Neural cell (in vitro differentiated cells): ENCODE data around the gene TNFAIP8L1.

Experiments used
- EP300 ChIP-seq: fragments of 450-650 bp; conservative IDR thresholded peaks from 2 replicates; pipeline ENCODE4 v1.6.1; 2014; ENCODE audit warnings: antibody characterized with exemption, mild to moderate bottlenecking, moderate library complexity; ENCODE audit not compliant: poor library complexity, severe bottlenecking
- EZH2 ChIP-seq: fragments of 200-600, 300-800 bp; shearing (Covaris generic), sonication (generic); IDR thresholded peaks from 2 replicates; pipeline ENCODE4 v1.6.1; 2014; ENCODE audit warnings: antibody characterized with exemption, low read length, borderline replicate concordance, mild to moderate bottlenecking; ENCODE audit not compliant: insufficient read depth, poor library complexity, severe bottlenecking
- MXI1 ChIP-seq: fragments of 450-650 bp; conservative IDR thresholded peaks from 2 replicates; pipeline ENCODE4 v1.6.1; 2014; ENCODE audit warnings: antibody characterized with exemption, mild to moderate bottlenecking; ENCODE audit not compliant: poor library complexity, severe bottlenecking
- POLR2AphosphoS5 ChIP-seq: IDR thresholded peaks from 2 replicates; pipeline ENCODE4 v1.6.1; 2012
- RAD21 ChIP-seq: fragments of 450-650 bp; conservative IDR thresholded peaks from 2 replicates; pipeline ENCODE4 v1.6.1; 2014; ENCODE audit warnings: antibody characterized with exemption, mild to moderate bottlenecking, moderate library complexity
- SMC3 ChIP-seq: fragments of 450-650 bp; conservative IDR thresholded peaks from 2 replicates; pipeline ENCODE4 v1.6.1; 2014; ENCODE audit warnings: antibody characterized with exemption, mild to moderate bottlenecking, moderate library complexity; ENCODE audit not compliant: poor library complexity
- TF ChIP-seq, protein P1 (sequence below): fragments of 450-650 bp; IDR thresholded peaks from 2 replicates; pipeline ENCODE4 v1.5.1; 2014; ENCODE audit warnings: antibody characterized with exemption, mild to moderate bottlenecking, moderate library complexity; ENCODE audit not compliant: poor library complexity, severe bottlenecking
- TF ChIP-seq, protein P2 (sequence below): IDR thresholded peaks from 2 replicates; pipeline ENCODE4 v1.6.1; 2012; ENCODE audit warnings: borderline replicate concordance

DNA sequence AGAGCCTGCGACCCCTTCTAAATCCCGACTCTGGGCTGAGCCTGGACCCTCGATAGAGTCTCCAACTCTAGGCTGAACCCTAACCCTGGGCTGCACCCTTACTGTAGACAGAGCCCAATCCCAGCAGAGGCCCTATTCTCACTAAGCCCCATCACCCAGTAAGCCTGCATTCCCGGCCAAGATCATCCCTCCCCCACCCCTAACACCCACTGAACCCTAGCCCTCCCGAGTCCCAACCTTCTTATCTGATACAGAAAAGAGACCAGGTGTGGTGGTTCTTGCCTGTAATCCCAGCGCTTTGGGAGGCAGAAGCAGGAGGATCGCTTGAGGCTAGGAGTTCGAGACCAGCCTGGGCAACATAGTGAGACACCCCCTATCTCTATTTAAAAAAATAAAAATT lies 2.6 kb upstream of the TNFAIP8L1 start:
- TF ChIP-seq, protein P1, sequence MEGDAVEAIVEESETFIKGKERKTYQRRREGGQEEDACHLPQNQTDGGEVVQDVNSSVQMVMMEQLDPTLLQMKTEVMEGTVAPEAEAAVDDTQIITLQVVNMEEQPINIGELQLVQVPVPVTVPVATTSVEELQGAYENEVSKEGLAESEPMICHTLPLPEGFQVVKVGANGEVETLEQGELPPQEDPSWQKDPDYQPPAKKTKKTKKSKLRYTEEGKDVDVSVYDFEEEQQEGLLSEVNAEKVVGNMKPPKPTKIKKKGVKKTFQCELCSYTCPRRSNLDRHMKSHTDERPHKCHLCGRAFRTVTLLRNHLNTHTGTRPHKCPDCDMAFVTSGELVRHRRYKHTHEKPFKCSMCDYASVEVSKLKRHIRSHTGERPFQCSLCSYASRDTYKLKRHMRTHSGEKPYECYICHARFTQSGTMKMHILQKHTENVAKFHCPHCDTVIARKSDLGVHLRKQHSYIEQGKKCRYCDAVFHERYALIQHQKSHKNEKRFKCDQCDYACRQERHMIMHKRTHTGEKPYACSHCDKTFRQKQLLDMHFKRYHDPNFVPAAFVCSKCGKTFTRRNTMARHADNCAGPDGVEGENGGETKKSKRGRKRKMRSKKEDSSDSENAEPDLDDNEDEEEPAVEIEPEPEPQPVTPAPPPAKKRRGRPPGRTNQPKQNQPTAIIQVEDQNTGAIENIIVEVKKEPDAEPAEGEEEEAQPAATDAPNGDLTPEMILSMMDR, result no peak
- TF ChIP-seq POLR2AphosphoS5 (no peak), EP300 (no peak), EZH2 (no peak), SMC3 (no peak), RAD21 (no peak), MXI1 (no peak)
- TF ChIP-seq, protein P2, sequence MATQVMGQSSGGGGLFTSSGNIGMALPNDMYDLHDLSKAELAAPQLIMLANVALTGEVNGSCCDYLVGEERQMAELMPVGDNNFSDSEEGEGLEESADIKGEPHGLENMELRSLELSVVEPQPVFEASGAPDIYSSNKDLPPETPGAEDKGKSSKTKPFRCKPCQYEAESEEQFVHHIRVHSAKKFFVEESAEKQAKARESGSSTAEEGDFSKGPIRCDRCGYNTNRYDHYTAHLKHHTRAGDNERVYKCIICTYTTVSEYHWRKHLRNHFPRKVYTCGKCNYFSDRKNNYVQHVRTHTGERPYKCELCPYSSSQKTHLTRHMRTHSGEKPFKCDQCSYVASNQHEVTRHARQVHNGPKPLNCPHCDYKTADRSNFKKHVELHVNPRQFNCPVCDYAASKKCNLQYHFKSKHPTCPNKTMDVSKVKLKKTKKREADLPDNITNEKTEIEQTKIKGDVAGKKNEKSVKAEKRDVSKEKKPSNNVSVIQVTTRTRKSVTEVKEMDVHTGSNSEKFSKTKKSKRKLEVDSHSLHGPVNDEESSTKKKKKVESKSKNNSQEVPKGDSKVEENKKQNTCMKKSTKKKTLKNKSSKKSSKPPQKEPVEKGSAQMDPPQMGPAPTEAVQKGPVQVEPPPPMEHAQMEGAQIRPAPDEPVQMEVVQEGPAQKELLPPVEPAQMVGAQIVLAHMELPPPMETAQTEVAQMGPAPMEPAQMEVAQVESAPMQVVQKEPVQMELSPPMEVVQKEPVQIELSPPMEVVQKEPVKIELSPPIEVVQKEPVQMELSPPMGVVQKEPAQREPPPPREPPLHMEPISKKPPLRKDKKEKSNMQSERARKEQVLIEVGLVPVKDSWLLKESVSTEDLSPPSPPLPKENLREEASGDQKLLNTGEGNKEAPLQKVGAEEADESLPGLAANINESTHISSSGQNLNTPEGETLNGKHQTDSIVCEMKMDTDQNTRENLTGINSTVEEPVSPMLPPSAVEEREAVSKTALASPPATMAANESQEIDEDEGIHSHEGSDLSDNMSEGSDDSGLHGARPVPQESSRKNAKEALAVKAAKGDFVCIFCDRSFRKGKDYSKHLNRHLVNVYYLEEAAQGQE, result no peak
